Heart left ventricle (tissue), 16 donors: ENCODE data around the gene FMOD. TPM values are rescaled to one million over a fixed set of nuclear protein-coding genes. Genes with fewer than 3 reads are reported as not detected.

Experiments
- ATAC-seq, 4 donors: fragments of 200-7000 bp; cut with Tn5 transposase; one replicate each; pipeline ENCODE4 v1.9.1; 2020 to 2022; ENCODE audit warnings: moderate library complexity in 4 of 4, mild to moderate bottlenecking in 3 of 4, moderate number of reproducible peaks in 1 of 4
- DNase-seq, 5 donors: peaks; one replicate each; pipeline ENCODE4 v3.0.0-alpha.2; 2020
- H3K27ac ChIP-seq, 12 donors: fragments of 200-600 bp; sonication (generic) in 4 of 12; one replicate each; pipeline versions ENCODE4 v1.5.0 to v1.8.0; 2016 to 2022; ENCODE audit warnings: mild to moderate bottlenecking in 2 of 12
- H3K27me3 ChIP-seq, 9 donors: fragments of 200-600 bp; sonication (generic) in 2 of 9; one replicate each; pipeline versions ENCODE4 v1.5.1 to v1.8.0; 2016 to 2022; ENCODE audit warnings: mild to moderate bottlenecking in 3 of 9
- H3K36me3 ChIP-seq, 9 donors: fragments of 200-600 bp; sonication (generic) in 2 of 9; one replicate each; pipeline versions ENCODE4 v1.5.0 to v1.8.0; 2018 to 2022; ENCODE audit warnings: mild to moderate bottlenecking in 2 of 9
- H3K4me1 ChIP-seq, 12 donors: fragments of 200-600 bp; sonication (generic) in 4 of 12; one replicate each; pipeline versions ENCODE4 v1.5.0 to v1.8.0; 2016 to 2022; ENCODE audit warnings: mild to moderate bottlenecking in 3 of 12
- H3K4me3 ChIP-seq, 12 donors: fragments of 200-600 bp; sonication (generic) in 4 of 12; one replicate each; pipeline versions ENCODE4 v1.5.0 to v1.8.0; 2017 to 2022; ENCODE audit warnings: mild to moderate bottlenecking in 9 of 12, moderate library complexity in 4 of 12
- H3K9me3 ChIP-seq, 12 donors: fragments of 200-600 bp; sonication (generic) in 4 of 12; one replicate each; pipeline versions ENCODE4 v1.5.0 to v1.8.0; 2016 to 2022; ENCODE audit warnings: mild to moderate bottlenecking in 1 of 12
- CTCF ChIP-seq, 12 donors: fragments of 200-600 bp; sonication (generic) in 4 of 12; IDR thresholded peaks; one replicate each; pipeline versions ENCODE4 v1.5.0 to v1.8.0; 2018 to 2022; ENCODE audit warnings: antibody characterized with exemption in 12 of 12, mild to moderate bottlenecking in 5 of 12
- POLR2A ChIP-seq, 2 donors: fragments of 450-650 bp; IDR thresholded peaks; one replicate each; pipeline ENCODE4 v1.6.1; 2017; ENCODE audit warnings: antibody characterized with exemption in 2 of 2, mild to moderate bottlenecking in 2 of 2, moderate library complexity in 2 of 2
- WGBS, 4 donors: extraction: QIAGEN DNeasy Blood & Tissue Kit in 2 of 4; methylation state at CpG; one replicate each; pipeline versions ENCODE4 v1.1.5 to v1.1.7; 2013 to 2018; 5-methylcytosine and 5-hydroxymethylcytosine counted together
- intact Hi-C, 10 donors: fragments of 100-400 bp; cut with DNase I; formaldehyde crosslinking; loops; one replicate each; pipeline versions ENCODE4 v1.11.1 to v1.14.2; 2022
- polyA plus RNA-seq, 2 donors: library from polyadenylated mRNA; stranded (reverse); fragments of 200-250 nt; gene quantifications; one replicate each; pipeline ENCODE4 v1.2.3, GENCODE V29; 2013
- total RNA-seq, 9 donors: library from RNA; depleted of rRNA in 2 of 9; stranded (reverse); fragments of >200 nt in 2 of 9; fragmentation: NEBNext Ultra II Directional in 3 of 9; extraction: Animal tissue kit (Norgen Biotek cat#: 25700) in 3 of 9; gene quantifications; one replicate each; pipeline versions ENCODE4 v1.1.0 to v1.2.4, GENCODE V29; 2016 to 2023
- donor health status: ischemic (EF 13 %, LVEDD 7.1; RV severe dilation, severe dysfunction).
- donor health status: healthy with polysubstance abuse.
- donor health status: DM: no; HTN: yes; CAD: no.
- donor health status: DM: no; HTN: no; CAD: no.
- donor health status: ischemic (EF 25% LVEDD 6.9; RV normal size, moderate dysfunction).
- donor health status: ischemic (EF 25% LVEDD 5.7; RV mildly dilated, moderate dysfunction).
- donor health status: healthy.
- donor health status: DM: yes; HTN: yes; CAD: no.
- donor health status: ischemic (EF 35%, LVEDD 5.7; RV mildly dilated, moderate dysfunction).
- donor health status: nonischemic (EF 11% LVEDD 7.7; RV severe dilation, severe dysfunction).
- donor health status: DM: yes; HTN: yes; CAD: no.
- donor health status: PGD.
- donor health status: ischemic (EF 29% LVEDD 5.4; RV normal size, mild dysfunction).
- donor health status: nonischemic (EF 23%, LVEDD 6.1; RV moderate dilation, normal function).

Gene FMOD
- total and polyA plus RNA-seq, 11 donors, result 3.0 to 33.2 (median 8.1) TPM

- no peak for ATAC-seq
- Histone ChIP-seq H3K4me3 (no peak overlapping the region), H3K27me3 (no peaks in the 10 kb centered on the region), H3K4me1 (peaks cover 0 to 34% (median 22%) of the 10 kb centered on the region in 12 donors), H3K9me3 (peaks cover 0 to 4% (median 0%) of the 10 kb centered on the region in 12 donors), H3K27ac (no peak overlapping the region), H3K36me3 (no peaks in the 10 kb centered on the region)
- TF ChIP-seq POLR2A (IDR thresholded peaks at IDR 0.05) (no peak), CTCF (IDR thresholded peaks at IDR 0.05) (no peak)
- DNase-seq, result no peak
- WGBS, 4 donors, result 88 to 99% (median 97%) methylated on average over 3 of the region's 3 CpGs
- intact Hi-C loops, result loop anchor here in 1 of 10 donors (5.0 kb wide), 1 partner anchor 71 kb away; no protein-coding TSS in a partner anchor
These were observed 20.4 kb upstream of the FMOD start for GRCh38 chr1:203371288-203371687.

DNA sequence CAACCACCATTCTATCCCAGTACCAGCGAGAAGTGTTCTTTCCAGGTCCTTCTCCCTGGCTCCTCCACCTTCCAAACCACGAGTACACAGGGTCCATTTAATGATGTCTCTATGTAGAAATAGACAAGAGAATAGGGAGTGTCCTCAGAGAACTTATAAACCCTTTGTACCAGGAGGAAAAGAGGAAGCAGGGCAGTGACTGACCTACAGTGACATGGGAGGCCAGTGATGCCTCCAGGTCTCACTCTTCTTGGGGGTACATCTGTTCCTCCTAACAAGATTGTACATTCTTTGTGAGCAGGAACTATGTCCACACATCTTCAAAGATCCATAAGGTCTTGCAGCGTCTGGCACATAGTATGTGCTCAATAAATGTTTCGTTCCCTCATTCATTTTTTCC lies 18.7 kb upstream of the FMOD start:
- no peaks in the 10 kb centered on the region for H3K27me3 ChIP-seq
- no peaks in the 10 kb centered on the region for H3K9me3 ChIP-seq
- H3K4me3 ChIP-seq, result no peak overlapping the region
- TF ChIP-seq POLR2A (IDR thresholded peaks at IDR 0.05) (no peak), CTCF (IDR thresholded peaks at IDR 0.05) (no peak)
- ATAC-seq (peak in 1 of 4 donors; percentile 10), DNase-seq (no peak)
- intact Hi-C loops, result loop anchor here in 7 of 10 donors (1.0 to 10.0 kb wide), 7 partner anchors 71 to 118 kb away; partner anchors contain the start of gene PRELP (in 1 of the 7)
- H3K36me3 ChIP-seq, result no peaks in the 10 kb centered on the region
- peak overlapping the region in 8 of 12 donors; percentile 23 to 76 (median 57) for H3K27ac ChIP-seq
- H3K4me1 ChIP-seq, result peaks cover 0 to 33% (median 21%) of the 10 kb centered on the region in 12 donors
- 90 to 94% (median 92%) methylated on average over 4 of the region's 4 CpGs for WGBS, 4 donors

- Histone ChIP-seq H3K4me1 (peaks cover 0 to 33% (median 21%) of the 10 kb centered on the region in 12 donors), H3K27ac (peak overlapping the region; percentile 23 to 76 (median 52)), H3K4me3 (no peak overlapping the region), H3K9me3 (no peaks in the 10 kb centered on the region), H3K36me3 (no peaks in the 10 kb centered on the region), H3K27me3 (peaks cover 0 to 6% (median 0%) of the 10 kb centered on the region in 9 donors)
- intact Hi-C loops, result loop anchor here in 7 of 10 donors (1.0 to 10.0 kb wide), 6 partner anchors 71 to 118 kb away; partner anchors contain the start of gene PRELP (in 1 of the 7)
- ATAC-seq, result peak; percentile 82 to 94 (median 92)
- TF ChIP-seq POLR2A (IDR thresholded peaks at IDR 0.05), result no peak
- peak; percentile 18 to 67 (median 52) for TF ChIP-seq CTCF (IDR thresholded peaks at IDR 0.05)
- DNase-seq, result peak in 4 of 5 donors; percentile 64 to 79 (median 70)
- WGBS, 4 donors, result 49 to 63% (median 58%) methylated on average over 6 of the region's 6 CpGs
These were observed 17.9 kb upstream of the FMOD start for GRCh38 chr1:203368624-203369451.

DNA sequence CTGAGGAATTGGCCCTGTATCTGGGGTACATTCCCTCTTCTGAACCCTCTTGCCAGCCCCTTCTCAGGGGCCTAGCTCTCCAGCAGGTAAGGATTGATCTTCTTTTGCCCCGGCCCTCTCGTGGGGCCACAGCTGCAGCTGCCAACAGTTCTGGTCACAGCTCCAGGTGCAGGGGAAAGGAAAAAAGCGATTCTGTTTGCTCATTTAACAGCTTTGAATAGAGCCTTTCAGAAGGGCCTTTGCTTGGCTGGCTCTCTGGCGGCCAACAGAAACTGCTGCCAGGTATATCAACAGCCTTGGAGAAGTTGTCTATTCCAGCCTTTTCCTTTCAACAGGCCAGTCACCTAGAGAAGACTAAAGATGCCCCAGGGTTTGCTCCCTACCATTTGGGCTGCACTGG lies 16.1 kb upstream of the FMOD start:
- TF ChIP-seq CTCF (IDR thresholded peaks at IDR 0.05), result no peak
- TF ChIP-seq POLR2A (IDR thresholded peaks at IDR 0.05), result no peak
- H3K4me3 ChIP-seq, result no peak overlapping the region
- no peak for ATAC-seq

More for the DNA sequence above, 16.1 kb upstream of the FMOD start:
- H3K9me3 ChIP-seq, result no peaks in the 10 kb centered on the region
- H3K27ac ChIP-seq, result no peak overlapping the region
- peaks cover 0 to 6% (median 0%) of the 10 kb centered on the region in 9 donors for H3K27me3 ChIP-seq
- intact Hi-C loops, result loop anchor here in 2 of 10 donors (5.0 to 10.0 kb wide), 2 partner anchors 108 to 120 kb away; partner anchors contain the start of gene PRELP (in 1 of the 2)
- H3K4me1 ChIP-seq, result peaks cover 0 to 31% (median 20%) of the 10 kb centered on the region in 12 donors
- no peak for DNase-seq
- WGBS, 4 donors, result 78 to 89% (median 85%) methylated on average over 4 of the region's 4 CpGs
- no peaks in the 10 kb centered on the region for H3K36me3 ChIP-seq
